RWPE1 (cell line): Measurements from ENCODE around the gene MDM2.

Source experiments
- CTCF ChIA-PET: fragments of 350-600 bp; sonication (Branson Sonifier 250); formaldehyde crosslinking; extraction: SDS; loops from one replicate; lab custom pipeline; 2021; lab: Yijun Ruan, JAX
- POLR2A ChIA-PET: fragments of 400-600 bp; formaldehyde crosslinking; extraction: SDS; loops from one replicate; lab custom pipeline; 2020; ENCODE audit warnings: antibody characterized with exemption; ENCODE audit not compliant: low non-redundant PET; lab: Yijun Ruan, JAX
- DNase-seq: peaks from one replicate; pipeline ENCODE4 v3.0.0; 2012; ENCODE audit warnings: low spot score
- H3K27ac ChIP-seq: fragments of 450-650 bp; 2 replicates; pipeline ENCODE4 v1.5.1; 2017
- CTCF ChIP-seq: fragments of 450-650 bp; conservative IDR thresholded peaks from 2 replicates; pipeline ENCODE4 v1.5.1; 2017; ENCODE audit warnings: low read depth, mild to moderate bottlenecking

Gene MDM2

GRCh38 chr12:68832504-68832867 is 24.5 kb downstream of the MDM2 start:
- TF ChIP-seq CTCF = no peak
- CTCF ChIA-PET = interaction anchor here (0.7 kb wide), 1 partner anchor 346 kb away, joined by 3 read pairs; no protein-coding TSS in a partner anchor
- POLR2A ChIA-PET = no interaction called here
- DNase-seq = no peak
- H3K27ac ChIP-seq = no peak overlapping the region

GRCh38 chr12:68833508-68833907 is 25.5 kb downstream of the MDM2 start:
- DNase-seq = no peak
- ChIA-PET CTCF (interaction anchor here (0.6 kb wide), 1 partner anchor 194 kb away, joined by 4 read pairs; no protein-coding TSS in a partner anchor), POLR2A (no interaction called here)
- no peak overlapping the region for H3K27ac ChIP-seq
- TF ChIP-seq CTCF = no peak

GRCh38 chr12:68835333-68835908 is 27.4 kb downstream of the MDM2 start:
- no peak for TF ChIP-seq CTCF
- ChIA-PET POLR2A (no interaction called here), CTCF (no interaction called here)
- H3K27ac ChIP-seq = no peak overlapping the region
- DNase-seq = no peak

- no peak for TF ChIP-seq CTCF
- no peak overlapping the region for H3K27ac ChIP-seq
- ChIA-PET POLR2A (no interaction called here), CTCF (interaction anchor here (0.6 to 0.7 kb wide), 2 partner anchors 30 to 136 kb away, joined by 4 to 8 read pairs; no protein-coding TSS in a partner anchor)
- DNase-seq = no peak
Observed at GRCh38 chr12:68837215-68837614, 29.2 kb downstream of the MDM2 start.

GRCh38 chr12:68838046-68838886 is 30.3 kb downstream of the MDM2 start:
- TF ChIP-seq CTCF = no peak
- no peak for DNase-seq
- no peak overlapping the region for H3K27ac ChIP-seq
- ChIA-PET CTCF (interaction anchor here (0.5 to 0.6 kb wide), 2 partner anchors 42 to 497 kb away, joined by 3 to 6 read pairs; no protein-coding TSS in a partner anchor), POLR2A (no interaction called here)
